Measurements from ENCODE around the gene ME3.

GRCh38 chr11:86422371-86422770 lies 250.0 kb downstream of the ME3 start:
- TF ChIP-seq CBFB (CRISPR knock-in tag; IDR thresholded peaks at IDR 0.05; ENCODE audit: low read depth) (no peak), KAT7 (CRISPR knock-in tag; IDR thresholded peaks at IDR 0.05; ENCODE audit: borderline replicate concordance) (no peak), CTCF (IDR thresholded peaks at IDR 0.05) (no peak), ZMAT4 (CRISPR knock-in tag; IDR thresholded peaks at IDR 0.05) (no peak), USF2 (CRISPR knock-in tag; IDR thresholded peaks at IDR 0.05) (no peak), NR3C1 (CRISPR knock-in tag; conservative IDR thresholded peaks at IDR 0.05; ENCODE audit: low read depth) (no peak), CREB1 (CRISPR knock-in tag; IDR thresholded peaks at IDR 0.05) (no peak), JUN (CRISPR knock-in tag; IDR thresholded peaks at IDR 0.05) (no peak), ETV6 (CRISPR knock-in tag; IDR thresholded peaks at IDR 0.05) (no peak), NFYB (CRISPR knock-in tag; conservative IDR thresholded peaks at IDR 0.05; ENCODE audit: low read depth) (no peak), ATF3 (CRISPR knock-in tag; conservative IDR thresholded peaks at IDR 0.05) (no peak)
